SHP77 (cell line): ENCODE results near the gene BROX.
"Not testable (repeated sequence)": the region's sequence is repeated elsewhere in the genome, so short reads cannot be mapped to it uniquely, and the experiment has no call there.

Source experiments
- DNase-seq, 2 experiments: peaks; one replicate each; lab custom pipeline; 2025; lab: John Stamatoyannopoulos, UW

The BROX gene

GRCh38 chr1:222732216-222733159 is 20.1 kb downstream of the BROX start:
- no peak for DNase-seq

GRCh38 chr1:222734740-222735139 is 22.4 kb downstream of the BROX start:
- DNase-seq: no peak

- no peak for DNase-seq
Measured at GRCh38 chr1:222736470-222736869, 24.1 kb downstream of the BROX start.

GRCh38 chr1:222736972-222737371 is 24.6 kb downstream of the BROX start, which contains the start of gene FAM177B:
Gene FAM177B (plus strand): TSS chr1:222737202. CDS start chr1:222746546, 9,344 bp downstream.
- DNase-seq: no peak

- DNase-seq: no peak
Measured at GRCh38 chr1:222739465-222739864, 27.1 kb downstream of the BROX start.

GRCh38 chr1:222739929-222740328 is 27.6 kb downstream of the BROX start:
- no peak for DNase-seq

- DNase-seq: not testable (repeated sequence)
Measured at GRCh38 chr1:222741630-222742457, 29.5 kb downstream of the BROX start.

- no peak for DNase-seq
Measured at GRCh38 chr1:222749927-222750326, 37.6 kb downstream of the BROX start.

GRCh38 chr1:222750651-222751050 is 38.3 kb downstream of the BROX start:
- DNase-seq: no peak

- no peak for DNase-seq
Measured at GRCh38 chr1:222751255-222751654, 38.9 kb downstream of the BROX start.

GRCh38 chr1:222754366-222755139 is 42.2 kb downstream of the BROX start:
- no peak for DNase-seq

GRCh38 chr1:222757646-222758268 is 45.4 kb downstream of the BROX start:
- DNase-seq: no peak

GRCh38 chr1:222759451-222760035 is 47.2 kb downstream of the BROX start:
- DNase-seq: no peak

GRCh38 chr1:222761083-222761482 is 48.7 kb downstream of the BROX start:
- no peak for DNase-seq

- DNase-seq: not testable (repeated sequence)
Measured at GRCh38 chr1:222762178-222762577, 49.8 kb downstream of the BROX start.

GRCh38 chr1:222767152-222767571 is 54.8 kb downstream of the BROX start:
- DNase-seq: no peak

GRCh38 chr1:222768592-222768991 is 56.2 kb downstream of the BROX start:
- DNase-seq: no peak

- DNase-seq: no peak
Measured at GRCh38 chr1:222769181-222769580, 56.8 kb downstream of the BROX start.

GRCh38 chr1:222769971-222770620 is 57.7 kb downstream of the BROX start:
- DNase-seq: no peak

GRCh38 chr1:222772996-222773379 is 60.6 kb downstream of the BROX start:
- DNase-seq: no peak

- DNase-seq: no peak
Measured at GRCh38 chr1:222777463-222777862, 65.1 kb downstream of the BROX start.
